GM19239 (cell line): ENCODE measurements around the gene IL17A.
"Not testable (repeated sequence)": the region's sequence is repeated elsewhere in the genome, so short reads cannot be mapped to it uniquely, and the experiment has no call there.

Experiments
- DNase-seq: peaks from one replicate; pipeline ENCODE4 v3.0.0; 2011; ENCODE audit warnings: low spot score; ENCODE audit not compliant: insufficient read length
- FAIRE-seq: peaks from 2 replicates; lab custom pipeline; 2011; peaks lifted over from hg19 to GRCh38; lab: Jason Lieb, UNC

Gene IL17A

GRCh38 chr6:52162940-52163908 lies 23.0 kb upstream of the IL17A start:
- DNase-seq, result no peak
- FAIRE-seq, result peak; percentile 65

DNA sequence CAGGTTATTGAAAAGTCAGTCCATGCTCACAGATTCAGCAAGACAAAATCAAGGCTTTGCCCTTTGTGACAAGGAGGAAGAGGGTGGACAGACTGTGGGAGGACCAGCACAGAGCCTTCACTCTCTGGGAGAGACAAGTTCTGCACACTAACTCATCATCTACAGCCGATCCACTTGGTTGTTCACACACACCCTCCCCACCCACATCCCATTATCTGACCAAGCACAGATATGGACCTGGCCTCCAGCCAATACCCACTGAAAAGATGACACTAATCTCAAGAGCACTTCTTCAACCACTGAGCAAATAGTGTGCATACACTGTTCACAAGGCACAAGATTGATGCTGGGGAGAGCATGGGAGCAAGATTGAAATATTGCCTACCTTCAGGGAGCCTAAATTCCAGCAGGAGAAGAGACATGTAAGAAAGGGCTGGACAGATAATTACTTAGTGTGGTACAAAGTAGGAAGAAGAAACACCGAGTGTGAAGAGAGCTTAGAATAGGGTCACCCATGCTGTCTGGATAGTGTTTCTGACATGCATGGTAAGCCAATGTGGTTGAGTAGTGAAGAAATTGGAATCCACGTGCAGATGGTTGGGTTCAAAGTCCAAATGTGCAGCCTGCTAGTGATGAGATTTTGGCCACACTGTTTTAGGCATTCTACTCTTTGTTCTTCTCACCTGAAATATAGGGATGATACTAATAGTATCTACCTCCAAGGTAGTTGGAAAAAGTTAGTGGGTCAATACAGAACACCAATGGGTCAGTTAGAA lies 21.7 kb upstream of the IL17A start:
- DNase-seq (no peak), FAIRE-seq (no peak)

GRCh38 chr6:52167267-52167666 lies 18.9 kb upstream of the IL17A start:
- FAIRE-seq, result no peak

GRCh38 chr6:52168351-52168750 lies 17.8 kb upstream of the IL17A start:
- not testable (repeated sequence) for FAIRE-seq, DNase-seq

More at GRCh38 chr6:52167267-52167666, 18.9 kb upstream of the IL17A start:
- DNase-seq, result no peak

DNA sequence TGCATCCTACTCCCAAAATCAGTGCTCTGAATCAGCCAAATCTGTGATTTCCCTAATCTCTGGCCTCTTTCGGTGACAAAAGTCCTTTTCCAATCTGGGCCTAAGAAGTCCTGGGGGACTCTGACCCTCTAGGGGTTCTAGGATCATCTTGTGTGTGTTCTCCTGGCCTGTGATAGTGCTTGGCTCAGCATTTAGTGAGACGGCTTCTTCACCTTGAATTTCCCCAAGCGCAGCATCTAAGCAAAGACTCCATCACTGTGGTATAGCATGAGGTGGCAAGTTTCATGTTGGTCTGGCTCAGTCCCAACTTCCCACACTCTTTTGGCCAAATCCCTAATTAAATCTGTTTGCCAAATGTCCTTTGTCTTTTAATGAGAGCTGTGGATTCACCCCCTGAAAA lies 12.1 kb upstream of the IL17A start:
- FAIRE-seq, result no peak
- DNase-seq, result no peak

- FAIRE-seq, result peak; percentile 23
Observed at GRCh38 chr6:52176550-52176949, 9.6 kb upstream of the IL17A start.

DNA sequence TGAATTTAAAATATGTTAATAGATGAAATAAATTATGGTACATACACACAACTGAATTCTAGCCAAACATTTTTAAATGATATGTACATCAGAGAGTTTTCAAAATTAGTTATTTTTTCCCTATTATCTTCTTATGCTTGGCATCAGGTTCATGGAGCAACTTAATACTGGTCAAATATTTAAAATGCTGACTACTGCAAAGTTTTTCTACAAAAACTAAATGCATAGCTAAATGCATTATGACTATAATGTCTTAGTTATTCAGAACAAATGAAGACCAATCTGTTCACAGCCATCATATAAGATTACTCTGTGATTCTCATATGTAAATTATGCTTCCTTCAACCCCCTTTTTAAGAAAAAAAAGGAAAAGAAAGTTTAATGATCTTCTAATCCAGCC lies 8.2 kb upstream of the IL17A start:
- DNase-seq, result no peak
- FAIRE-seq, result no peak

More at GRCh38 chr6:52176550-52176949, 9.6 kb upstream of the IL17A start:
- DNase-seq, result no peak

DNA sequence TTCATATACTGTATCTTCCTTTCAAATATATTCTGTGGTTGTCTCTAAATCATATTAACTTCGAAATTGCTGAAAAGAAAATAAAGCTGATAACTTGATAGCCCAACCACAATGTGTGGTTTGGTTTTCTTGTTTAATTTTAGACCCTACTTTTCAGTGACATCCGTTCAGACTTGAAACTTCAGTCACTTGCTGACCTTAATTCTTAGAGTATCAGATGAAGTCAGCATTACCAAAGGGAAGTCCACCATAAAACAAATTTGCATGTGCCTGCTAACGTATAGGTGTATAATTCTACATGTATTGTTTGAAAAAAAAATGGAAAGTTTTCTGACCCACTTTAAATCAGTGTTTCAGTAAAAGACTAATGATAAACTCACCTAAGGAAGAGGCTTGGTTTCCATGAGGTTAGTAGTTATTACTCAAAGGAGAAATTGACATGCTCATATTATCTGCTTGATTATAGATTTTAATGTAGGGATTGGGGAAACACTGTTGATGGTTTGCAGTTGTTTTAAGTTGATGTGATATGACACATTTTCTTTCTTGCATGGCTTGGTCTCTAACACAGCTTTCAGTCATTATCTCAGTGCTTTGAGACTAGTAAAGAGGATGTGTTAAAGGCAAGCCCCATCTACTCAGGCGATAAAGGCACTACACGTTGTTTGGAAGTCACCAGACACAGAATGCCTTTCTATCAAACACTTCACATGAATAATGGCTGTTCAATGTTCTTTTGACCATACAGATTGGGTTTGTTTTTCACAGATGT lies 5.2 kb upstream of the IL17A start:
- DNase-seq (no peak), FAIRE-seq (peak; percentile 83)

DNA sequence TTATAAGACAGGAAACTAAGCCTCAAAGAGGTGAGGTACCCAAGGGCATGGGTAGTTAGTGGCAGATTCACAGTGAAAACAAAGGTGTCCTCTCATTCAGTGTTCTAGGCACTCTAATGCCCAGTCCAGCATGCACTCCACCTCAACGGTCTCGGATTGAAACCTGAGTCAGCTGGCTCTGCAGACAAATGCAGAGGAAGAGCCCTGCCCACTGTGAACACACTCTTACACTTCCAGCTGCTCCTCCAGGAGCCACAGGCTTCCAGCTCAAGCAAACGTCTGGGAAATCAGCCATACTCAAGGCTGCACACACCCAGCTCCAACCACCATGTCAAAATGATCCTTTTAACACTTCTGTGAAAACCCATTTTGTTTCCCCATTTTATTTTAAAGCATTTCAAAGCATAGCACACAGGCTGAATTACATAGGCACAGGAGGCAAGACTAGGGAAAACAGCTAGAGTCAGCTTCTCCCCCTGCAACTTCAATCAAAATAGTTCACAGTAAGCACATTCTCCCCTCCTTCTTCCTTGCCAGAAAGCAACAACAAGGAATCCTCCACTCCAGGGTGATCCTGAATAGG lies 3.0 kb upstream of the IL17A start:
- FAIRE-seq (no peak), DNase-seq (no peak)

- DNase-seq, result no peak
- peak; percentile 79 for FAIRE-seq
Observed at GRCh38 chr6:52186480-52186879, 305 bp downstream of the IL17A start.

- DNase-seq (no peak), FAIRE-seq (no peak)
Observed at GRCh38 chr6:52187098-52187497, 923 bp downstream of the IL17A start.

GRCh38 chr6:52189974-52190373 lies 3.8 kb downstream of the IL17A start:
- no peak for FAIRE-seq

DNA sequence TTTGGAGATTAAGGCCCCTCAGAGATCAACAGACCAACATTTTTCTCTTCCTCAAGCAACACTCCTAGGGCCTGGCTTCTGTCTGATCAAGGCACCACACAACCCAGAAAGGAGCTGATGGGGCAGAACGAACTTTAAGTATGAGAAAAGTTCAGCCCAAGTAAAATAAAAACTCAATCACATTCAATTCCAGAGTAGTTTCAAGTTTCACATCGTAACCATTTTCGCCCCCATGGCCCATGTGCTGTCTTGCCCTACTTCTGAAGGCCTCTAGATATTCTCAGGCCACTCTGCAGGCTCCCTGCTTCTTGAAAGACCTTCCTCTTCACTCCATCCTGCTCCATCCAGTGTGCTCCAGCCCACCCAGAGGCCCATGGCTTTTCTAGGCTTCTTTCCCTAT lies 4.2 kb downstream of the IL17A start:
- no peak for DNase-seq
- peak; percentile 54 for FAIRE-seq

More at GRCh38 chr6:52189974-52190373, 3.8 kb downstream of the IL17A start:
- no peak for DNase-seq

DNA sequence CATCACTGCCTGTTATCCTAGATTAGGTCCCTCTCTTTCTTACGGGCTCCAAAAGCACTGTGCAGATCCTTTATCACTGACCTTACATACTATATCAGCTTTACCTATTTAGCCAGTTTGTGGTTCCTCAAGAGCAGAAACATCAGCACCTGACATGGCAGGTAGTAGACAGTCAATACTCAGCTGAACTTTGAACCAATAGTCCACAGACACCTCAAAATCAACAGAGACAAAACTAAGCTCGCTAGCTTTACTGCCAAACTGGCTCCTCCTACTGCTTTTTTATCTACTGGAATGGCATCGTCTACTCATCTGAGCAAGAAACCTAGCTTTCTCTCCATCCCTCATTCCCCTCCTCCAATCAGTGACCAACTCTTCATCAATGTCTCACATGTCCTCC lies 5.6 kb downstream of the IL17A start:
- DNase-seq (no peak), FAIRE-seq (no peak)

DNA sequence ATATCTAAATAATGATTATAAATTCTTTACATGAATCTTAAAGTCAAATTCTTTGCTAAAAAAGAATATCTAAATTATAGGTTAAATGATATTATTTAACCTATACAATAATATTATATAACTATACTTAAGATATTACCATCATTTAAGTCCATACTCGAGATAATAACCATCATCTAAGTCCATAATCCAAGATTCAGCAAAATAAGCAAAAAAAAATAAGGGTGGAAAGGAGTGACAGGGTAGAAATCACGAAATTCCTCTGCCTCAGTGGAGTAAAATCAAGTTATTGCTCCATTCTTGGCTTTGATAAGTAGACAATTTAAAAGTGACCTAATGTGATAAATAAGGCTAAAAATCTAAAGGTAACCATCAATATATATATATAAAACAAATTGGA lies 9.7 kb downstream of the IL17A start:
- DNase-seq, result no peak
- no peak for FAIRE-seq

DNA sequence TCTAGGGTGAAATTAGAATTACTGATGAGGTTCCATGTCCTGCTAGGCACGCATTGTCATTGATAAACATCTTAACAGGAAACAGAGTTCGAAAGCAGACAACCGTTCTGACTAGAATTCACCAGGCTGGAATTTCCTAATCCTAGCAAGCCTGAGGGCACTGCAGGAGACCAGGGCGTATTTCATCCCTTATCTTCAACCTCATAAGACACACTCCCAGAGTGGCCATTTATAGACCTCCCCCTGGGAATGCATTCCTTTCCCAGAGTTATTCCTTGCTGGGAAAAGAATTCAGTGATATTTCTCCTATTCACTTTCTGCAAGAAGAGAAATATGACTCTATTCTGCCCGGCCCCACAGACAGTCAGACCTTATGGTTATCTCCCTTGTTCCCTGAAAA lies 13.9 kb downstream of the IL17A start:
- not testable (repeated sequence) for DNase-seq, FAIRE-seq

DNA sequence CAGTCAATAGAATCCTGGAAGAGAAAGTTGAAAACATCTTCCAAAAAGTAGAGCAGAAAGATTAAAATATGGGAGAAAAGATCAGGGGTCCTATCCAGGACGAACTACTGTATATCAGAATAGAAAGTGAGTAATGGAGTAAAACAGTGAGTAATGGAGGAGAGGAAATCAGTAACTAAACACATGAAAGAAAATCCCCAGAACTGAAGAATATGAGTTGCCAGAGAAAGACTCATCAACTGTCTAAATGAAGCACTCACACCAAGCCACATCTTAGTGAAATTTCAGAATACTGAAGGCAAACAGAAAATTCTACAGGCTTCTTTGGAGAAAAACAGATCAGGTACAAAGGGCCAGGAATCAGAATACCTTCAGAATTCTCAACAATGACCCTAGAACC lies 14.9 kb downstream of the IL17A start:
- FAIRE-seq (no peak), DNase-seq (no peak)

GRCh38 chr6:52201493-52201892 lies 15.3 kb downstream of the IL17A start:
- no peak for FAIRE-seq
- DNase-seq, result no peak

- no peak for FAIRE-seq
- no peak for DNase-seq
Observed at GRCh38 chr6:52207066-52207465, 20.9 kb downstream of the IL17A start.

GRCh38 chr6:52208612-52209011 lies 22.4 kb downstream of the IL17A start:
- FAIRE-seq, result no peak

More at GRCh38 chr6:52208612-52209011, 22.4 kb downstream of the IL17A start:
- DNase-seq, result no peak
